ENCODE measurements around the gene PDCD1. TPM values are rescaled to one million over a fixed set of nuclear protein-coding genes. Genes with fewer than 3 reads are reported as not detected.

Gene PDCD1
- total and polyA plus RNA-seq, 2 donors (not counting 1 experiment from before 2014, with no cell fraction given), result 0.28 to 1.3 TPM

- POLR2A ChIA-PET, result no interaction called here
- no peak overlapping the region for H3K27ac Mint-ChIP-seq
Observed at GRCh38 chr2:241892299-241893137, 33.8 kb upstream of the PDCD1 start.

GRCh38 chr2:241891988-241892298, 33.2 kb upstream of the PDCD1 start:
- H3K4me1 ChIP-seq (ENCODE audit: control insufficient read depth in 2 of 2, insufficient read depth in 2 of 2, low read length in 2 of 2), result peaks cover 3 to 5% of the 10 kb centered on the region in 2 donors
- ChIA-PET CTCF (no interaction called here), POLR2A (no interaction called here)
- peaks cover 74% of the 10 kb centered on the region for H3K79me2 ChIP-seq (ENCODE audit: control insufficient read depth, insufficient read depth, low read length)
- H3K9me3 Mint-ChIP-seq (ENCODE audit: insufficient read depth), result no peaks in the 10 kb centered on the region
- intact Hi-C loops (cut with micrococcal nuclease), result no loop called here
- no peaks in the 10 kb centered on the region for H3K27me3 ChIP-seq (replicated peaks in 1 of 4; ENCODE audit: control extremely low read depth in 1 of 4, control insufficient read depth in 3 of 4, insufficient read depth in 4 of 4, low read length in 3 of 4)
- no peak overlapping the region for H3K9ac ChIP-seq (ENCODE audit: low read length)
- ATAC-seq (ENCODE audit: low read depth) (no peak), DNase-seq (no peak)
- peaks cover 0 to 16% of the 10 kb centered on the region in 2 experiments for H3K36me3 ChIP-seq (replicated peaks in 1 of 2; ENCODE audit: control extremely low read depth in 1 of 2, control insufficient read depth in 1 of 2, extremely low read depth in 1 of 2, insufficient read depth in 2 of 2, low read length in 1 of 2)
- no peak overlapping the region for H3K27ac ChIP-seq (ENCODE audit: low read length in 2 of 2)
- no peak overlapping the region for H3K27ac Mint-ChIP-seq
- H3K4me1 Mint-ChIP-seq, result peaks cover 29% of the 10 kb centered on the region
- no peak overlapping the region for H3K4me3 Mint-ChIP-seq
- H3K4me3 ChIP-seq (ENCODE audit: control extremely low read depth in 1 of 5, extremely low read depth in 1 of 5, insufficient read depth in 1 of 5, low read depth in 2 of 5, low read length in 4 of 5), result no peak overlapping the region
- no peak for TF ChIP-seq EZH2 (IDR thresholded peaks at IDR 0.05; ENCODE audit: borderline replicate concordance, insufficient read depth, low read depth, low read length, poor library complexity, severe bottlenecking)
- TF ChIP-seq, protein P1, sequence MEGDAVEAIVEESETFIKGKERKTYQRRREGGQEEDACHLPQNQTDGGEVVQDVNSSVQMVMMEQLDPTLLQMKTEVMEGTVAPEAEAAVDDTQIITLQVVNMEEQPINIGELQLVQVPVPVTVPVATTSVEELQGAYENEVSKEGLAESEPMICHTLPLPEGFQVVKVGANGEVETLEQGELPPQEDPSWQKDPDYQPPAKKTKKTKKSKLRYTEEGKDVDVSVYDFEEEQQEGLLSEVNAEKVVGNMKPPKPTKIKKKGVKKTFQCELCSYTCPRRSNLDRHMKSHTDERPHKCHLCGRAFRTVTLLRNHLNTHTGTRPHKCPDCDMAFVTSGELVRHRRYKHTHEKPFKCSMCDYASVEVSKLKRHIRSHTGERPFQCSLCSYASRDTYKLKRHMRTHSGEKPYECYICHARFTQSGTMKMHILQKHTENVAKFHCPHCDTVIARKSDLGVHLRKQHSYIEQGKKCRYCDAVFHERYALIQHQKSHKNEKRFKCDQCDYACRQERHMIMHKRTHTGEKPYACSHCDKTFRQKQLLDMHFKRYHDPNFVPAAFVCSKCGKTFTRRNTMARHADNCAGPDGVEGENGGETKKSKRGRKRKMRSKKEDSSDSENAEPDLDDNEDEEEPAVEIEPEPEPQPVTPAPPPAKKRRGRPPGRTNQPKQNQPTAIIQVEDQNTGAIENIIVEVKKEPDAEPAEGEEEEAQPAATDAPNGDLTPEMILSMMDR (IDR thresholded peaks at IDR 0.05), result no peak
- no peaks in the 10 kb centered on the region for H3K27me3 Mint-ChIP-seq
- no peak overlapping the region for H3K4me2 ChIP-seq (replicated peaks; ENCODE audit: low read depth, low read length, poor library complexity, severe bottlenecking)
- peaks cover 64% of the 10 kb centered on the region for H4K20me1 ChIP-seq (ENCODE audit: control insufficient read depth, insufficient read depth, low read length, poor library complexity, severe bottlenecking)
- no peak overlapping the region for H2AFZ ChIP-seq (ENCODE audit: insufficient read depth, low read depth, low read length, poor library complexity, severe bottlenecking)
- WGBS (ENCODE audit: insufficient coverage), result 90% methylated on average over 2 of the region's 3 CpGs
- peaks cover 0 to 5% (median 0%) of the 10 kb centered on the region in 3 donors for H3K9me3 ChIP-seq (ENCODE audit: control extremely low read depth in 1 of 3, control insufficient read depth in 2 of 3, insufficient read depth in 1 of 3, low read length in 2 of 3)

More at GRCh38 chr2:241892299-241893137, 33.8 kb upstream of the PDCD1 start:
- Mint-ChIP-seq H3K9me3 (ENCODE audit: insufficient read depth) (no peaks in the 10 kb centered on the region), H3K4me3 (no peak overlapping the region), H3K4me1 (peaks cover 25% of the 10 kb centered on the region), H3K27me3 (no peaks in the 10 kb centered on the region)
- intact Hi-C loops (cut with micrococcal nuclease), result no loop called here
- Histone ChIP-seq H3K9ac (ENCODE audit: low read length) (no peak overlapping the region), H3K4me2 (replicated peaks; ENCODE audit: low read depth, low read length, poor library complexity, severe bottlenecking) (no peak overlapping the region), H3K9me3 (ENCODE audit: control extremely low read depth in 1 of 3, control insufficient read depth in 2 of 3, insufficient read depth in 1 of 3, low read length in 2 of 3) (peaks cover 0 to 5% (median 0%) of the 10 kb centered on the region in 3 donors), H3K36me3 (replicated peaks in 1 of 2; ENCODE audit: control extremely low read depth in 1 of 2, control insufficient read depth in 1 of 2, extremely low read depth in 1 of 2, insufficient read depth in 2 of 2, low read length in 1 of 2) (peaks cover 0 to 14% of the 10 kb centered on the region in 2 experiments), H4K20me1 (ENCODE audit: control insufficient read depth, insufficient read depth, low read length, poor library complexity, severe bottlenecking) (peaks cover 59% of the 10 kb centered on the region), H2AFZ (ENCODE audit: insufficient read depth, low read depth, low read length, poor library complexity, severe bottlenecking) (no peak overlapping the region), H3K27me3 (replicated peaks in 1 of 4; ENCODE audit: control extremely low read depth in 1 of 4, control insufficient read depth in 3 of 4, insufficient read depth in 4 of 4, low read length in 3 of 4) (no peaks in the 10 kb centered on the region), H3K79me2 (ENCODE audit: control insufficient read depth, insufficient read depth, low read length) (peaks cover 69% of the 10 kb centered on the region), H3K27ac (ENCODE audit: low read length in 2 of 2) (no peak overlapping the region), H3K4me3 (ENCODE audit: control extremely low read depth in 1 of 5, extremely low read depth in 1 of 5, insufficient read depth in 1 of 5, low read depth in 2 of 5, low read length in 4 of 5) (no peak overlapping the region), H3K4me1 (ENCODE audit: control insufficient read depth in 2 of 2, insufficient read depth in 2 of 2, low read length in 2 of 2) (peaks cover 3 to 5% of the 10 kb centered on the region in 2 donors)
- DNase-seq (no peak), ATAC-seq (ENCODE audit: low read depth) (no peak)
- WGBS (ENCODE audit: insufficient coverage), result 94% methylated on average over 18 of the region's 22 CpGs
- TF ChIP-seq, protein P1 (IDR thresholded peaks at IDR 0.05), result no peak
- TF ChIP-seq EZH2 (IDR thresholded peaks at IDR 0.05; ENCODE audit: borderline replicate concordance, insufficient read depth, low read depth, low read length, poor library complexity, severe bottlenecking), result no peak
- CTCF ChIA-PET, result no interaction called here
